GM18861 (cell line): ENCODE results near the gene SOCS3.

Experiments used
- ATAC-seq: cut with Tn5 transposase; IDR thresholded peaks from one replicate; pipeline ENCODE4 v1.9.1; 2021; ENCODE audit not compliant: unreplicated experiment

SOCS3 gene

DNA sequence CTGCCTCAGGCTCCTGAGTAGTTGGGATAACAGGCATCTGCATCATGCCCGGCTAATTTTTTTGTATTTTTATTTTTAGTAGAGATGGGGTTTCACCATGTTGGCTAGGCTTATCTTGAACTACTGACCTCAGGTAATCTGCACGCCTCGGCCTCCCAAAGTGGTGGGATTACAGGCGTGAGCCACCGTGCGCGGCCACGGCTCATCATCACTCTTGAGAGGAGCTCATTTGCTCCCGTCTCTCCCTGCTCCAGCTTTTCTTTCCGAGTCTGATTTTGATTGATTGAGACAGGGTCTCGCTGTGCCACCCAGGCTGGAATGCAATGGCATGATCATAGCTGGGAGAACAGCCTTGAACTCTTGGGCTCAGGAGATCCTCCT lies 31.2 kb upstream of the SOCS3 start:
- ATAC-seq = no peak

GRCh38 chr17:78390241-78391050 lies 30.6 kb upstream of the SOCS3 start:
- no peak for ATAC-seq

DNA sequence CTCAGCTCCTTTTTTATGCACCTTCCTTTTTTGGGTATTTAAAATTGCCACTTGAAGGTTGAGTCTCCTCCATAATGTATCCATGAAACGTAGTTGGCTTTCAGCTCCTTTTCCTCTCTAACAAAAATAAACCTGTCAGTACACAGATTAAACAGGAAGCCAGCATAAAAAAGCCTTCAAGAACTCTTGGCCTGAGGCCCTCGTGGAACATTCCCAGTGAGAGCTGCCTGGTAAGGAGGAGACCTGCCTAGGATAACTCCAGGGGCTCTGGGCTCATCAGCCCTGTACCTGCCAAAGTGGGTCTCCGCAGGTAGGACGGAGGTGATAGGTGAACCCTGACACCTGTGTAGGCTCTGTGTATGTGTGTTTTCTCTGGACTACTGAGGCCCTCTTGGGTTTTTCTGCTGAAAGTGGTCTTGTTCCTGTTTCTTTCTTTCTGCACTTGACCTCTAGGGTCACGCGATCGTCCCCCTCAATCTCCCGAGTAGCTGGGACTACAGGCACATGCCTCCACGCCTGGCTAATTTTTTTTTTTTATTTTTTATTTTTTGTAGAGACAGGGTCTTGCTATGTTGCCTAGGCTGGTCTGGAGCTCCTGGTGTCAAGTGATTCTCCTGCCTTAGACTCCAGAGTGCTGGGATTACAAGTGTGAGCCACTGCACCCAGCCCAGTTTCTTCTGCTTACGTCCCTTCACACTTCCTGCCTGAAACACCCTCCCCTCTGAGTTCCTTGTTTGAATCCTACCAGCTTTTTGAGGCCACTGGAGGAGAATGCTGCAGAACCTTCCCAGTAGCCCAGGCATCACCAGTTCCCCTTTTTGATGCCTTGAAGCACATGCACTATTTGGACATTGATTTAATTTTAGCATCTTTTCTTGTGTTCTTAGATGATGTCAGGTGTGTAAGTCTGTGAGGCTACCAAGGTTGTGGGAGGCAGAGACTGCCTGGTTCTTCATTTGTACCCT lies 28.4 kb upstream of the SOCS3 start:
- ATAC-seq = peak; percentile 32

DNA sequence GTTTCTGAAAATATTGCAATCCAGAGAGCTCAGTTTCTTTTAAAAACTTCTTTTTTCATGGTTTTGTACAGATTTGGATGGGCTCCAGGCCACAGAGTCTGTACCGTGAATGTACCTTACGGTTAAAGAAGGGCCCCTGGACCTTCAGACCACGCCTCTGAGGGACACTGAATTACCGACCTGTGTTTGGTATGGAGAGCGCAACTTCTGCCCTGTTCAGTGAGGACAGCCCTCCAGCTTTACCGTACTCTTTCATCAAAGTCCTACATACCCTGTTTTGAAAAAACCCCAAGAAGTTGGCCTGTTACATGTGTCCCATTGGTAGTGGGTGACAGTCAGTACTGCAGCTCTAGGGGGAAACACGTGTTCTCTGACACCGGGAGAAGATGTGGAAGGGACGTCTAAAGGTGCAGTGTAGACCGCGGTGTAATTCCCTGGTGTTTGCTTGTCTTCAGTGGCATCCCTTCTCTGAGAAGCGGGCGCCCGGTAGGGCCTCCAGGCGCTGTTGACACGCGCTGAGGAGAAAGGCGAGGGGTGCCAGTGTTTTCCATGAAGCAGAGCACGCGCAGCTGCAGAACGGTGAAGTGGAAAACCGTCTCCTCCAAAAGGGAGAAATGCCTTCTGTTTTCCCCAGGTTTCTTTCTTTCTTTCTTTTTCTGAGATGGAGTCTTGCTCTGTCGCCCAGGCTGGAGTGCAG lies 24.8 kb upstream of the SOCS3 start:
- ATAC-seq = no peak

GRCh38 chr17:78383725-78384471 lies 24.0 kb upstream of the SOCS3 start:
- ATAC-seq = peak; percentile 27

DNA sequence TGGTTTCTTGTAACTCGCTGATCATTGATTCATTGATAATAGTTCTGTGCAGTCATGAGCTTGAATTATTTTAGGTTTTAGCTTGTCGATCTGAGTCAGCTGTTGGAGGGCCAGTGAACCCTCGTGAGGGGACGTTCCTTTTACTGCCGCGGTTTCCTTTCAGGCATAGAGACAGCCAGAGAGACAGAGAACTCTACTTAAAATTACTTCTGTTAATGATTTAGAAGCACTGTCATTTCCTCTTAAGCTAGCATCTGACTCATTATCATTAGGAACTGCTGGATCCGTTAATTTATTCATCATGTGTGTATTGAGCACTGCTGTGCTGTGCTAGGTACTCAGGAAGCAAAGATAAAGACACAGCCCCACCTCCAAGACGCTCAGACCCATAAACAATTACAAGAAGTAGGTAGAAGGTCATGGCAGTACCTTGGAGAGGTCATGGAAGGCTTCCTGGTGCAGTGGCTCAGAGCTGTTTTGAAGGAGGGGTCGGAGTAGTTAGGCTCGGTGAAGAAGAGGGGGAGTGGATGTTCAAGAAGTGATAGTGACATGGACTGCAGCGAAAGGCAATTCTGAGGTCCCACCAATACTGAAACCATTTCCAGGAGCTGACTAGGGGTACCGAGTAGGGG lies 21.8 kb upstream of the SOCS3 start:
- ATAC-seq = peak; percentile 38

GRCh38 chr17:78380370-78380769 lies 20.5 kb upstream of the SOCS3 start:
- no peak for ATAC-seq

- no peak for ATAC-seq
Observed at GRCh38 chr17:78379131-78379491, 19.2 kb upstream of the SOCS3 start.

GRCh38 chr17:78378225-78379130 lies 18.6 kb upstream of the SOCS3 start, which contains the start of gene PGS1:
Gene PGS1, plus strand, starts transcription at chr17:78378649. Its CDS starts 17 bp downstream, at chr17:78378666.
- ATAC-seq = peak; percentile 41

DNA sequence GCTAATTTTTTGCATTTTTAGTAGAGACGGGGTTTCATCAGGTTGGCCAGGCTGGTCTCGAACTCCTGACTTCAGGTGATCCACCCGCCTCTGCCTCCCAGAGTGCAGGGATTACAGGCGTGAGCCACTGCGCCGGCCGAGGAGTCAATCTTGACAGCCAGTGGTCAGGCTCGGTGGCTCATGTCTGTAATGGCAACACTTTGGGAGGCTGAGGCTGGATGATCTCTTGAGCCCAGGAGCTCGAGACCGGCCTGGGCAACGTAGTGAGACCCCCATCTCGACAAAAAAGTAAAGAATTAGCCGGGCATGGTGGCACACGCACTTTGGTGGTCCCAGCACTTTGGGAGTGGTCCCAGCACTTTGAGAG lies 18.0 kb upstream of the SOCS3 start:
- no peak for ATAC-seq

DNA sequence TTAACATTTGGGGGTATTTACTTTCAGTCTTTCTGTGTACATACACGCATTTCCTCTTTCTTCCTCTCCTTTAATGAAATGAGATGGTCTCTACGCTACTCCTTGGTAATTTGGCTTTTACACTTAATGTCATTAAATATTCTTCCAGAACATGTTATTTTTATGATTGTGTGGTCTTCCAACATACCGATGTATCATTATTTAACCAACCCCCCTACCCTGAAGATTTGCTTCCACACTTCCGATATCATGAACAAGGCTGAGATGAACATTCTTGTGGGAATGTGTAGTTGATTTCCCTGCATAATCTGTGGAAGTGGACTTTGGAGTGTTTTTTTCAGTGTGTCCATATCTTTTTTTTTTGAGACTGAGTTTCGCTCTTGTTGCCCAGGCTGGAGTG lies 16.3 kb upstream of the SOCS3 start:
- no peak for ATAC-seq

DNA sequence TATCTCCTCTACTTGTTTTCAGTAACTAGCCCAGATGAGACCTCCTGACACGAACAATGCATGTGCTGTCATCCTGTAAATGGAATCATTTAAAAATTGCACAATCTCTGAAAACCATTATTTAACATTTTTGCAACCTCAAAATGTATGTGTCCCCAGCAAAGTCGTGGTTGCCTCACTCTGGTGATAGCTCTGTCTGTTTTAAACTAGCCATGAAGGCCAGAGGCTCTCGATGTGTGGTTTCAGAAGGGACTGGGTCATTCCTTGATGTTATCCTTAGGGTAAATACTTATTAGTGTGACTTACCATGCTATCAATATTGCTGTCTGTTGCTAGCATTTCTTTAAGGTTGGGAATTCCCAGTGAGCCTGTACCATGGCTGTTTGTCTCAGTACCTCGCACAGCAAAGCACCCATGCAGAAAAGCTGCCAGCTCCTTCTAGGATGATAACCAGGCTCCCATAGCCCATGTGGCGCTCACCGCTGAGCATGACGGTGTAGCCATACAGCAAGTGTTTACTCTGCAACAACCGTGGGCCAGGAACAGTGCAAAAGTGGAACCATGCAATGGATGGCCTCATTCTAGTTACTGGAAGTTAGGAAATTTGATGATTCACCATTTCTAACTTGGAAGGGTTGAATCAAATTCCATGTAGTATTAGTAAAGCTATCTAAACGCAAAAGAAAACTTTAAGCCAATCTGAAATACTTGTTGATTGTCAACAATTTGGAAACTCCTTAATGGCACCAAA lies 15.7 kb upstream of the SOCS3 start:
- no peak for ATAC-seq

- no peak for ATAC-seq
Observed at GRCh38 chr17:78374631-78375274, 14.9 kb upstream of the SOCS3 start.

- ATAC-seq = no peak
Observed at GRCh38 chr17:78374189-78374588, 14.3 kb upstream of the SOCS3 start.

DNA sequence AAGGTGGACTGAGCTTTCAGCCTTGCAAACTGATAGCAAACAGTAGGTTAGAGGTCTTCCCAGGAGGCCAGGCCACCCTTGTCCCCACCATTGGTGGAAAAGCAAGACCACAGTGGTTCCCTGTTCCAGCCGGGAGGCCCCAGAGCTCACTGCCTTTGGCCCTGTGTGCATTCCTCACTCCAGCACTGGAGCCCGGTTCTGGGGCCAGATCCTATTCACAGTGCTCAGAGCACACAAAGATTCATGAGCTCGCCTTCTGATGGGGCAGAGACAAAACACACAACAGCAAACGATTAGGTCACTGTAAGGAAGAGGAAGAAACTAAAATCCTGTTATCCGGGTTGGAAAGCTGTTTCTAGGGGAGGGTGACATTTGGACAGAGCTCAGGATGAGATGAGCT lies 13.0 kb upstream of the SOCS3 start:
- no peak for ATAC-seq

DNA sequence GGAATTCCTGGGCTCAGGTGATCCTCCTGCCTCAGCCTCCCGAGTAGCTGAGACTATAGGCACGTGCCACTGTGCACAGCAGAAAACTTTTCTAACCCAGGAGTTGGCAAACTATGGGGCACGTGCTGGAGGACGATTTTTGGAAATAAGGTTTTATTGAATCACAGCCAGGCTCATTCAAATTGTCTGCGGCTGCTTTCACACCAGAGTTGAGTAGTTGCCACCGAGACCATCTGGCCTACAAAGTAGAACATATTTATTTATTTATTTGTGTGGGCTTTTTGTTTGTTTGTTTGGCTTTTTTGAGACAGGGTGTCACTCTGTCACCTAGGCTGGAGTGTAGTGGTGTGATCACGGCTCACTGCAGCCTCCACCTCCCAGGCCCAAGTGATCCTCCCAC lies 11.2 kb upstream of the SOCS3 start:
- no peak for ATAC-seq

GRCh38 chr17:78369791-78370381 lies 10.0 kb upstream of the SOCS3 start:
- no peak for ATAC-seq
